Measurements from ENCODE around the gene ADGRB3. TPM values are rescaled to one million over a fixed set of nuclear protein-coding genes. Genes with fewer than 3 reads are reported as not detected.
A peak's percentile ranks its signal among the peaks of the same experiment; 100 is the strongest.
"Not testable (repeated sequence)": the region's sequence is repeated elsewhere in the genome, so short reads cannot be mapped to it uniquely, and the experiment has no call there.

The ADGRB3 gene
- total RNA-seq, 4 donors from 2014 or later, result 3.9 to 9.8 (median 7.2) TPM

DNA sequence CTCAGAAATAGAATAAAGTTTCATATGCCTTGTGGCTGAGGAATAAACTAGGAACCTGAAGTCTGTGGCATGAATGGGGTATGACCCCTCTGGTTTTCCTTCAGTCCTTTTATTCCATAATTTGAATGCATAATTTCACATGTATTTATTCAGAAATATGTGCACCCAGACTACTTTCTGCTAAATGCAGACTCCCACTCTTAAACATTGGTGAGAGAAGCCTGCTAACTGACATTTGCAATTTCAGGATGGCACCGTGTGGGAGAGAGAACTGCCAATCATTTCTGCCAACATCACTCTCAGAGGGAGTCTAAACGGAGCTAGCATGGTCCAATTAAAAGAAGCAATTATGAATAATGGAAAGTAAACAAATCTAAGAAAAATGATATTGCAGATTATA is 141.3 kb downstream of the ADGRB3 start:
- Histone ChIP-seq H3K4me1 (no peaks in the 10 kb centered on the region), H3K4me3 (no peak overlapping the region), H3K9me3 (no peaks in the 10 kb centered on the region), H3K27ac (no peak overlapping the region), H3K36me3 (no peaks in the 10 kb centered on the region), H3K27me3 (no peaks in the 10 kb centered on the region)
- ATAC-seq, result no peak
- WGBS, 2 donors (ENCODE audit: low coverage in 1 of 2), result 64 to 80% methylated on average over 1 to 2 of the region's 2 CpGs
- TF ChIP-seq POLR2AphosphoS5 (IDR thresholded peaks at IDR 0.05) (no peak), EP300 (IDR thresholded peaks at IDR 0.05) (no peak), POLR2A (IDR thresholded peaks at IDR 0.05) (no peak)
- TF ChIP-seq, protein P1, sequence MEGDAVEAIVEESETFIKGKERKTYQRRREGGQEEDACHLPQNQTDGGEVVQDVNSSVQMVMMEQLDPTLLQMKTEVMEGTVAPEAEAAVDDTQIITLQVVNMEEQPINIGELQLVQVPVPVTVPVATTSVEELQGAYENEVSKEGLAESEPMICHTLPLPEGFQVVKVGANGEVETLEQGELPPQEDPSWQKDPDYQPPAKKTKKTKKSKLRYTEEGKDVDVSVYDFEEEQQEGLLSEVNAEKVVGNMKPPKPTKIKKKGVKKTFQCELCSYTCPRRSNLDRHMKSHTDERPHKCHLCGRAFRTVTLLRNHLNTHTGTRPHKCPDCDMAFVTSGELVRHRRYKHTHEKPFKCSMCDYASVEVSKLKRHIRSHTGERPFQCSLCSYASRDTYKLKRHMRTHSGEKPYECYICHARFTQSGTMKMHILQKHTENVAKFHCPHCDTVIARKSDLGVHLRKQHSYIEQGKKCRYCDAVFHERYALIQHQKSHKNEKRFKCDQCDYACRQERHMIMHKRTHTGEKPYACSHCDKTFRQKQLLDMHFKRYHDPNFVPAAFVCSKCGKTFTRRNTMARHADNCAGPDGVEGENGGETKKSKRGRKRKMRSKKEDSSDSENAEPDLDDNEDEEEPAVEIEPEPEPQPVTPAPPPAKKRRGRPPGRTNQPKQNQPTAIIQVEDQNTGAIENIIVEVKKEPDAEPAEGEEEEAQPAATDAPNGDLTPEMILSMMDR (IDR thresholded peaks at IDR 0.05), result no peak

DNA sequence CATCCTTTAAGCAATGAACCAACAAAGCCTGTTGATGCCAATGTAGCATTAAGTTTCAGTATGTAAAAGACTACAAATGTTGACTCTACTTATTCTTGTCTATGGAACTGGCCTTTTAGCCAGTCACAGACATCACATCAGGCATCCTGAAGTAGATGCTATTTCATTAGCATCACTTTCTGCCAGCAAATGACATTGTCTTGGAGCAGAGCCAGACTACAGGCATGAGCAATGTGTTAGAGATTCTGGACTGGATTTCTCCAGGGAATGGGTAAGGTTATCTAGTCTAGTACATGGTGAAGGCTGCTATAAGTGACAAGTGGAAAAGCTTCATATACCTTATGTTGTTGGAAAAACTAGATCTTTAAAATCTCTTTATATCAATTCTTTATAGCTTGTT is 142.9 kb downstream of the ADGRB3 start:
- no peaks in the 10 kb centered on the region for H3K4me1 ChIP-seq
- no peak overlapping the region for H3K27ac ChIP-seq
- no peaks in the 10 kb centered on the region for H3K36me3 ChIP-seq
- no peak for ATAC-seq
- H3K27me3 ChIP-seq, result no peaks in the 10 kb centered on the region
- TF ChIP-seq EP300 (IDR thresholded peaks at IDR 0.05), result no peak
- TF ChIP-seq, protein P1 (IDR thresholded peaks at IDR 0.05), result no peak
- H3K9me3 ChIP-seq, result no peaks in the 10 kb centered on the region
- H3K4me3 ChIP-seq, result no peak overlapping the region

DNA sequence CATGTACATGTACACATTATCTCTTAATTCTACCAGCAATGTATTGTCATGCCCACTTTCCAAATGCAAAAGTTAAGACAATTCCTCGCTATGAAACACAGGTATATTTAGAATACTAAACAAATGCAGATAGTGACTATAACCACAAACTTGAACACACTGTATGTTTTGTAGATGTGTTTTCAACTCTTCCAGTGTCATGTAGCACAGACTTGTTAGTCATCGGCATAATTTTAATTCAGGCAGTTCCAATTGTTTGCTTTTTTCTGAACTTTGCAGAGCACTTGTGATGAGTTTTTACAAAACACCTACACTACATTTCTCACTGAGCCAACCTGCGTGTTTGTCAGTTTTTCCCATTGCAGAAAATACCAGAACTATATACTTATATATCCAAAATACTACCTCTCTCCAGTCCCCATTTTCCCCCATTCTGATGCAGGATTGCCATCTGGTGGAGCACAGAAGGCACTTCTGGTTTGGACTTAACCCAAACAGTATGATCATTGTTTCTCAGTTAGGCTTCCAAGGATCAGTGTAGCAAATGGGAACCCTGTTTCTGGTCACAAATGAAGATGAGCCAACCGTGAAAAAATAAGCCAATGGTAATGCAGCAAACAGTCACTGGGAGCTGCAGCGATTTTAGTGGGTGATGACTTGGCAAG is 143.4 kb downstream of the ADGRB3 start:
- Histone ChIP-seq H3K36me3 (no peaks in the 10 kb centered on the region), H3K4me3 (no peak overlapping the region), H3K9me3 (no peaks in the 10 kb centered on the region), H3K4me1 (no peaks in the 10 kb centered on the region), H3K27ac (no peak overlapping the region), H3K27me3 (no peaks in the 10 kb centered on the region)
- TF ChIP-seq POLR2AphosphoS5 (IDR thresholded peaks at IDR 0.05) (no peak), EP300 (IDR thresholded peaks at IDR 0.05) (no peak), POLR2A (IDR thresholded peaks at IDR 0.05) (no peak)
- TF ChIP-seq, protein P1 (IDR thresholded peaks at IDR 0.05), result peak in 3 of 4 experiments; percentile 25 to 56 (median 43)
- WGBS, 2 donors (ENCODE audit: low coverage in 1 of 2), result 39 to 47% methylated on average over 5 of the region's 5 CpGs
- ATAC-seq, result peak; percentile 43

DNA sequence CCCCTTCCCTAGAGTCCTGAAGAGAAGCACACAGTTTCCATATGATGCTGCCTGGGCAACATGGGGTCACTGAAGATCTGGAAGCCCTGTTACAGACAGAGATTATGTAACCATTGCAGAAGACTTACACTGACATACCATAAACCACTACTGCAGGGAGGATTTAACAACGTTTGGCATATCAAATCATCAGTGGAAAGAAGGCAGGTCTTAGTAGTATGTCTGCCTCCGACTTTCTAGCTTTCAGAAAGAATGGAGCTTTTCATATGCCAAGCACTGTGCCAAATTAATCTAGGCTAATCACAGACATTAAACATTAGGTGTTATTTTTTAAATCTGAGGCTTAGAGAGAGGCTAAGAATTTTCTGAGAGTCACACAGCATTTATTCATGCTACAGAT is 144.3 kb downstream of the ADGRB3 start:
- no peak for TF ChIP-seq POLR2A (IDR thresholded peaks at IDR 0.05)
- TF ChIP-seq POLR2AphosphoS5 (IDR thresholded peaks at IDR 0.05), result no peak
- no peak for TF ChIP-seq EP300 (IDR thresholded peaks at IDR 0.05)
- TF ChIP-seq, protein P1 (IDR thresholded peaks at IDR 0.05), result no peak
- no peaks in the 10 kb centered on the region for H3K27me3 ChIP-seq
- no peak for ATAC-seq
- no peak overlapping the region for H3K27ac ChIP-seq
- no peaks in the 10 kb centered on the region for H3K4me1 ChIP-seq
- WGBS, 2 donors (ENCODE audit: low coverage in 1 of 2), result 33 to 53% methylated on average over 2 of the region's 2 CpGs
- H3K9me3 ChIP-seq, result no peaks in the 10 kb centered on the region
- H3K4me3 ChIP-seq, result no peak overlapping the region
- no peaks in the 10 kb centered on the region for H3K36me3 ChIP-seq

DNA sequence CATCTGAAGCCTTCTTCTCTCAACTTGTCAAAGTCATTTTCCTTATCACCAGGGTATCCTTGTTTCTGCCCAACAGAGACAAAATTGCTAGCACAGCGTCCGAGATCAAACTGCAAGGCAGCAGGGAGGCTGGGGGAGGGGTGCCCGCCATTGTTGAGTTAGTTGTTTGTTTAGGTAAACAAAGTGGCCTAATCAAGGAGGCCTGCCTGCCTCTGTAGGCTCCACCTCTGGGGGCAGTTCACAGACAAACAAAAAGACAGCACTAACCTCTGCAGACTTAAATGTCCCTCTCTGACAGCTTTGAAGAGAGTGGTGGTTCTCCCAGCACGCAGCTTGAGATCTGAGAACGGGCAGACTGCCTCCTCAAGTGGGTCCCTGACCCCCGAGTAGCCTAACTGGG is 155.0 kb downstream of the ADGRB3 start:
- not testable (repeated sequence) for H3K36me3 ChIP-seq, H3K4me1 ChIP-seq, H3K4me3 ChIP-seq, ATAC-seq, H3K27ac ChIP-seq, H3K27me3 ChIP-seq, H3K9me3 ChIP-seq
- 100% methylated on average over 1 of the region's 6 CpGs; no CpG with 5 or more reads in 1 of the 2 donors for WGBS, 2 donors (ENCODE audit: low coverage in 1 of 2)

DNA sequence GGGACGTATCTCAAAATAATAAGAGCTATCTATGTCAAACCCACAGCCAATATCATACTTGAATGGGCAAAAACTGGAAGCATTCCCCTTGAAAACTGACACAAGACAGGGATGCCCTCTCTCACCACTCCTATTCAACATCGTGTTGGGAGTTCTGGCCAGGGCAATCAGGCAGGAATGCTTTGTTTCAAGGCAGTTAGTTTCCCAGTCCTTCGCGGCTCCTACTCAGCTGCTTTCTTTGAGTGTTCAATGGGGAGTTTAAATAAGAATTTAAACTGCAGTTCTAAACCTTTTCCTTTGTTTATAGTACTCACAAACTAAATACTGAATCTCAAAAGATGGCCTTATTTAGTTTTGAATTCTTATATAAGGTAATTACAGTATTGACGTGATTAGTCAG is 179.9 kb downstream of the ADGRB3 start:
- not testable (repeated sequence) for H3K4me3 ChIP-seq, ATAC-seq, H3K27me3 ChIP-seq, H3K4me1 ChIP-seq, H3K27ac ChIP-seq, H3K36me3 ChIP-seq, H3K9me3 ChIP-seq
- WGBS, 2 donors (ENCODE audit: low coverage in 1 of 2), result 35 to 62% methylated on average over 2 to 5 of the region's 5 CpGs
